ENCODE measurements around the gene TAS2R14. TPM values are rescaled to one million over a fixed set of nuclear protein-coding genes. Genes with fewer than 3 reads are reported as not detected.
A peak's percentile ranks its signal among the peaks of the same experiment; 100 is the strongest.

The TAS2R14 gene
- total RNA-seq, 3 donors from 2014 or later: 3.7 to 8.8 (median 7.9) TPM

DNA sequence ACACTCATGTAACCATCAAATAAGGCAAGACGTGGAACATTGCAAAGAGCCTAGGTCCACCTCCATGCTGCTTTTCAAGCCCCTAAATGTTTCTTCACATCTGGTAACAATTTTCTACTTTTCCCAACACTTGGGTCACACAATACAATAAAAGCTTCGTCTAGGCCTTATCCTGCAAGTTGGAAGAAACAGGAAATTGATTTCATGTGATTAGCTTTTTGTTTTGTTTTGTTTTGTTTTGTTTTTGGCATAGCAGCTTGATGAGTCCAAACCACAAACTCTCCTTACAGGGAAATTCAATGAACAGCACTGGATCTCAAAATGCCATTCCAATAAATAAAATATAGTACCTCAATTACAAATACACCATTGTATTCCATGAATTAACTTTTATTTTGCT is 28.3 kb upstream of the TAS2R14 start:
- Histone ChIP-seq H3K9me3 (no peaks in the 10 kb centered on the region), H3K27ac (peak overlapping the region; percentile 36 to 40), H3K4me1 (no peaks in the 10 kb centered on the region), H3K27me3 (no peaks in the 10 kb centered on the region), H3K4me3 (no peak overlapping the region), H3K36me3 (no peaks in the 10 kb centered on the region)
- intact Hi-C loops (cut with DNase I; ENCODE audit: low total_unique reads): no loop called here
- DNase-seq (ENCODE audit: low spot score in 2 of 2): no peak
- TF ChIP-seq POLR2AphosphoS5 (IDR thresholded peaks at IDR 0.05) (no peak), POLR2A (IDR thresholded peaks at IDR 0.05) (no peak), CTCF (IDR thresholded peaks at IDR 0.05) (no peak)

GRCh38 chr12:10966314-10966713 is 27.3 kb upstream of the TAS2R14 start:
- Histone ChIP-seq H3K9me3 (no peaks in the 10 kb centered on the region), H3K36me3 (no peaks in the 10 kb centered on the region), H3K4me3 (no peak overlapping the region), H3K27ac (no peak overlapping the region), H3K27me3 (no peaks in the 10 kb centered on the region), H3K4me1 (no peaks in the 10 kb centered on the region)
- intact Hi-C loops (cut with DNase I; ENCODE audit: low total_unique reads): no loop called here
- DNase-seq (ENCODE audit: low spot score in 2 of 2): no peak
- TF ChIP-seq POLR2AphosphoS5 (IDR thresholded peaks at IDR 0.05): no peak
- TF ChIP-seq POLR2A (IDR thresholded peaks at IDR 0.05): no peak
- no peak for TF ChIP-seq CTCF (IDR thresholded peaks at IDR 0.05)

DNA sequence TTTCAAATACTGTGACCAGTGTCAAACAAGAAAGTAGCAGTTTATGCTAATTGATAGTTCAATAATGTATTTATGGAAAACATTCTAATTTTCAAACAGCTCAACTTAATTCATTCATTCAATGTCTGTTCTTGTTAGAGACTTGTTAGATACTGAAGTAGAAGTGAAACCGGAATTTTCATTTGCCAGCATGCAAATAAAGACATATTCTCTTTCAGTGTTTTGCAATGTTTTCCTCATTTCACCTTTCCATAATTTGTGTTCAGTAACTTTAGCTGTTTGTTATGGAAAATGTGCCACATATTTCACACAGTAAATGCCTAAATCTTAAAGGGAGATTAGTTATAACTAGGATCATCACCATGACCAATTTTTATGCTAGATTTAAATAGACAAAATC is 26.4 kb upstream of the TAS2R14 start:
- no peaks in the 10 kb centered on the region for H3K27me3 ChIP-seq
- TF ChIP-seq POLR2A (IDR thresholded peaks at IDR 0.05) (no peak), POLR2AphosphoS5 (IDR thresholded peaks at IDR 0.05) (no peak), CTCF (IDR thresholded peaks at IDR 0.05) (no peak)
- intact Hi-C loops (cut with DNase I; ENCODE audit: low total_unique reads): no loop called here
- no peak for DNase-seq (ENCODE audit: low spot score in 2 of 2)
- H3K4me3 ChIP-seq: no peak overlapping the region
- no peak overlapping the region for H3K27ac ChIP-seq
- no peaks in the 10 kb centered on the region for H3K4me1 ChIP-seq
- H3K9me3 ChIP-seq: no peaks in the 10 kb centered on the region
- no peaks in the 10 kb centered on the region for H3K36me3 ChIP-seq

DNA sequence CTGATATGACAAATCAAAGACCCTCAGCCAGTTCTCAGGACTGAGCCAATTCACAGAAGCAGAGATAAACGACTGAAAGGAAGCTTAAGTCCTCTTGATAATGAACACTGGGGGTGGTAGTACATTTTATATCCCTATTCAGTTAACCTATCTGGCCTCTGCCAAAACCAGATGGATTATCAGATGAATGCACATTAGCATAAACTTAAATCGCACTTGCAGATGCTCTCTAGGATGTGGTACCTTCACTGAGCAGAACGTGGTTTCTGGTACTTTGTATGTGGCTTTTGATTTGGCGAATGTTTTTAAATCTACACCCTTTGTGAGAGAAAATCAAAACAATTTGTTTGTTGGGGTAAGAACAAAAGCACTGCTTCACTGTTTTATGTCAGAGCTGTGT is 21.1 kb upstream of the TAS2R14 start:
- DNase-seq (ENCODE audit: low spot score in 2 of 2): no peak
- H3K36me3 ChIP-seq: no peaks in the 10 kb centered on the region
- TF ChIP-seq POLR2AphosphoS5 (IDR thresholded peaks at IDR 0.05) (no peak), POLR2A (IDR thresholded peaks at IDR 0.05) (no peak), CTCF (IDR thresholded peaks at IDR 0.05) (no peak)
- H3K27me3 ChIP-seq: no peaks in the 10 kb centered on the region
- no peaks in the 10 kb centered on the region for H3K4me1 ChIP-seq
- H3K9me3 ChIP-seq: peaks cover 0 to 10% of the 10 kb centered on the region in 2 donors
- no peak overlapping the region for H3K27ac ChIP-seq
- no peak overlapping the region for H3K4me3 ChIP-seq
- intact Hi-C loops (cut with DNase I; ENCODE audit: low total_unique reads): no loop called here

GRCh38 chr12:10959804-10960203 is 20.7 kb upstream of the TAS2R14 start:
- intact Hi-C loops (cut with DNase I; ENCODE audit: low total_unique reads): no loop called here
- Histone ChIP-seq H3K4me1 (no peaks in the 10 kb centered on the region), H3K27me3 (no peaks in the 10 kb centered on the region), H3K36me3 (no peaks in the 10 kb centered on the region), H3K27ac (no peak overlapping the region), H3K9me3 (peaks cover 0 to 10% of the 10 kb centered on the region in 2 donors), H3K4me3 (no peak overlapping the region)
- no peak for TF ChIP-seq POLR2AphosphoS5 (IDR thresholded peaks at IDR 0.05)
- no peak for TF ChIP-seq POLR2A (IDR thresholded peaks at IDR 0.05)
- no peak for TF ChIP-seq CTCF (IDR thresholded peaks at IDR 0.05)
- DNase-seq (ENCODE audit: low spot score in 2 of 2): no peak
